Gastrocnemius medialis (tissue), 4 donors: ENCODE data around the gene IL11RA. TPM values are rescaled to one million over a fixed set of nuclear protein-coding genes. Genes with fewer than 3 reads are reported as not detected.

Experiments used
- ATAC-seq, 2 donors: fragments of 150-250 bp; one replicate each; pipeline ENCODE4 v1.9.1; 2016
- DNase-seq, 2 donors: peaks; one replicate each; pipeline ENCODE4 v3.0.0-alpha.2; 2019
- H3K27ac ChIP-seq, 4 donors: fragments of 200-600 bp; sonication (generic); 1 replicate in 1 of 4; 2 replicates in 3 of 4; pipeline ENCODE4 v1.5.1; 2016 to 2018; ENCODE audit warnings: mild to moderate bottlenecking in 2 of 4, moderate library complexity in 1 of 4
- H3K27me3 ChIP-seq, 3 donors: fragments of 200-600 bp; sonication (generic) in 2 of 3; 1 replicate in 1 of 3; 2 replicates in 2 of 3; pipeline versions ENCODE4 v1.5.1 to v1.6.0; 2016 to 2019; ENCODE audit warnings: mild to moderate bottlenecking in 1 of 3, moderate library complexity in 1 of 3
- H3K36me3 ChIP-seq, 2 donors: fragments of 200-600 bp; sonication (generic) in 1 of 2; one replicate each; pipeline ENCODE4 v1.5.1; 2017 to 2018
- H3K4me1 ChIP-seq, 2 donors: fragments of 200-600 bp; sonication (generic) in 1 of 2; one replicate each; pipeline ENCODE4 v1.5.1; 2016 to 2017; ENCODE audit warnings: mild to moderate bottlenecking in 2 of 2
- H3K4me3 ChIP-seq, 4 donors: fragments of 200-600 bp; sonication (generic) in 3 of 4; 1 replicate in 1 of 4; 2 replicates in 3 of 4; pipeline ENCODE4 v1.5.1; 2016 to 2019; ENCODE audit warnings: mild to moderate bottlenecking in 2 of 4
- H3K9me3 ChIP-seq, 3 donors: fragments of 200-600 bp; sonication (generic) in 2 of 3; 1 replicate in 1 of 3; 2 replicates in 2 of 3; pipeline ENCODE4 v1.5.1; 2016 to 2019
- CTCF ChIP-seq, 5 experiments: fragments of 450-650 bp in 3 of 5; fragments of 200-600 bp in 2 of 5; sonication (generic) in 2 of 5; IDR thresholded peaks in 4 of 5; conservative IDR thresholded peaks in 1 of 5; 1 replicate in 4 of 5; 2 replicates in 1 of 5; pipeline ENCODE4 v1.5.1; 2016 to 2019; ENCODE audit warnings: antibody characterized with exemption in 5 of 5, mild to moderate bottlenecking in 3 of 5, moderate library complexity in 3 of 5
- POLR2A ChIP-seq, 2 donors: fragments of 450-650 bp; IDR thresholded peaks; one replicate each; pipeline ENCODE4 v1.6.1; 2017; ENCODE audit warnings: antibody characterized with exemption in 2 of 2, mild to moderate bottlenecking in 2 of 2, moderate library complexity in 2 of 2
- in situ Hi-C, 4 donors: fragments of 200-750 bp; cut with MboI; loops; one replicate each; pipeline versions ENCODE4 v1.15.0 to v1.8.0; 2017; ENCODE audit warnings: low sequenced_read_pairs in 4 of 4
- intact Hi-C: fragments of 100-400 bp; cut with DNase I; formaldehyde crosslinking; loops from one replicate; pipeline ENCODE4 v1.15.1; 2023; ENCODE audit warnings: low total_unique reads
- total RNA-seq, 4 donors: library from RNA; depleted of rRNA; stranded (reverse); fragments of >200 nt; gene quantifications; one replicate each; pipeline versions ENCODE4 v1.1.0 to v1.2.3, GENCODE V29; 2016

Gene IL11RA
- total RNA-seq, 4 donors from 2014 or later: 3.3 to 15.3 (median 11.6) TPM

GRCh38 chr9:34629491-34629808 lies 22.5 kb upstream of the IL11RA start:
- TF ChIP-seq CTCF (IDR thresholded peaks at IDR 0.05 in 4 of 5, conservative IDR thresholded peaks at IDR 0.05 in 1 of 5) (no peak), POLR2A (IDR thresholded peaks at IDR 0.05) (no peak)
- H3K4me3 ChIP-seq: peak overlapping the region in 1 of 4 donors; percentile 58
- ATAC-seq (no peak), DNase-seq (no peak)
- intact Hi-C loops (loop anchor here (1.0 kb wide), 1 partner anchor 17 kb away; the partner anchor contains the start of gene RPP25L), in situ Hi-C loops (no loop called here)
- H3K27me3 ChIP-seq: peaks cover 43 to 52% (median 51%) of the 10 kb centered on the region in 3 donors
- no peaks in the 10 kb centered on the region for H3K9me3 ChIP-seq
- H3K36me3 ChIP-seq: no peaks in the 10 kb centered on the region
- H3K27ac ChIP-seq: no peak overlapping the region
- peaks cover 0 to 13% of the 10 kb centered on the region in 2 donors for H3K4me1 ChIP-seq

GRCh38 chr9:34630402-34631154 lies 21.4 kb upstream of the IL11RA start:
- no peaks in the 10 kb centered on the region for H3K36me3 ChIP-seq
- H3K4me3 ChIP-seq: no peak overlapping the region
- no peak for DNase-seq
- intact Hi-C loops (no loop called here), in situ Hi-C loops (no loop called here)
- TF ChIP-seq POLR2A (IDR thresholded peaks at IDR 0.05) (no peak), CTCF (IDR thresholded peaks at IDR 0.05 in 4 of 5, conservative IDR thresholded peaks at IDR 0.05 in 1 of 5) (no peak)
- no peaks in the 10 kb centered on the region for H3K9me3 ChIP-seq
- H3K27me3 ChIP-seq: peaks cover 33 to 40% (median 40%) of the 10 kb centered on the region in 3 donors
- peaks cover 0 to 13% of the 10 kb centered on the region in 2 donors for H3K4me1 ChIP-seq
- no peak for ATAC-seq
- no peak overlapping the region for H3K27ac ChIP-seq

GRCh38 chr9:34633166-34633565 lies 18.8 kb upstream of the IL11RA start:
- Histone ChIP-seq H3K36me3 (no peaks in the 10 kb centered on the region), H3K9me3 (no peaks in the 10 kb centered on the region), H3K4me1 (peaks cover 6 to 23% of the 10 kb centered on the region in 2 donors), H3K27ac (no peak overlapping the region), H3K4me3 (no peak overlapping the region), H3K27me3 (peaks cover 7 to 14% (median 14%) of the 10 kb centered on the region in 3 donors)
- intact Hi-C loops: no loop called here
- no peak for DNase-seq
- no peak for ATAC-seq
- in situ Hi-C loops: no loop called here
- TF ChIP-seq CTCF (IDR thresholded peaks at IDR 0.05 in 4 of 5, conservative IDR thresholded peaks at IDR 0.05 in 1 of 5) (no peak), POLR2A (IDR thresholded peaks at IDR 0.05) (no peak)

- Histone ChIP-seq H3K9me3 (no peaks in the 10 kb centered on the region), H3K27ac (no peak overlapping the region), H3K4me3 (no peak overlapping the region), H3K4me1 (peaks cover 12 to 21% of the 10 kb centered on the region in 2 donors), H3K27me3 (peaks cover 2 to 9% (median 8%) of the 10 kb centered on the region in 3 donors), H3K36me3 (no peaks in the 10 kb centered on the region)
- intact Hi-C loops: loop anchor here (1.0 kb wide), 1 partner anchor 22 kb away; the partner anchor contains the start of gene RPP25L
- DNase-seq (peak in 1 of 2 donors; percentile 49), ATAC-seq (peak; percentile 34 to 50)
- peak; percentile 65 to 89 (median 86) for TF ChIP-seq CTCF (IDR thresholded peaks at IDR 0.05 in 4 of 5, conservative IDR thresholded peaks at IDR 0.05 in 1 of 5)
- no peak for TF ChIP-seq POLR2A (IDR thresholded peaks at IDR 0.05)
- in situ Hi-C loops: no loop called here
Observed at GRCh38 chr9:34633851-34634550, 18.0 kb upstream of the IL11RA start.
